Dermis microvascular lymphatic vessel endothelial cell (primary cell): Measurements from ENCODE around the gene XYLT1. TPM values are rescaled to one million over a fixed set of nuclear protein-coding genes. Genes with fewer than 3 reads are reported as not detected.
"Not testable (repeated sequence)": the region's sequence is repeated elsewhere in the genome, so short reads cannot be mapped to it uniquely, and the experiment has no call there.

Experiments
- DNase-seq, 2 donors: peaks; one replicate each; pipeline versions ENCODE4 v3.0.0 to v3.0.0-alpha.2; 2010; ENCODE audit warnings: low read depth in 2 of 2
- total RNA-seq: library from RNA; depleted of rRNA; stranded (reverse); fragments of >200 nt; gene quantifications from 2 replicates; pipeline ENCODE4 v1.2.1, GENCODE V29; 2014

The XYLT1 gene
- total RNA-seq, 1 donor from 2014 or later, result 0.51 TPM

- DNase-seq, result no peak
Measured at GRCh38 chr16:17335826-17336529, 134.8 kb downstream of the XYLT1 start.

DNA sequence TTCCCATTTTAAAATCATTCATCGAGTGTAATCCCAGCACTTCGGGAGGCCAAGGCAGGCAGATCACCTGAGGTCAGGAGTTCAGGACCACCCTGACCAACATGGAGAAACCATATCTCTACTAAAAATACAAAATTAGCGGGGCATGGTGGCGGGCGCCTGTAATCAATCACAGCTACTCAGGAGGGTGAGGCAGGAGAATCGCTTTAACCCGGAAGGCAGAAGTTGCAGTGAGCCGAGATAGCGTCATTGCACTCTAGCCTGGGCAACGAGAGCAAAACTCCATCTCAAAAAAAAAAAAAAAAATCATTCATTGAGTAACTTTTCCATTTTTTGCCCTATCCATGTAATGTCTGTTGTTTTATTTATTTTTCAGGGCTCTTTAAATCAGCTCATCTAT, 135.4 kb downstream of the XYLT1 start:
- DNase-seq, result not testable (repeated sequence)

GRCh38 chr16:17334096-17334495, 136.7 kb downstream of the XYLT1 start:
- DNase-seq, result peak in 1 of 2 donors; percentile 40

GRCh38 chr16:17333229-17333628, 137.5 kb downstream of the XYLT1 start:
- no peak for DNase-seq

- no peak for DNase-seq
Measured at GRCh38 chr16:17331991-17332390, 138.8 kb downstream of the XYLT1 start.

DNA sequence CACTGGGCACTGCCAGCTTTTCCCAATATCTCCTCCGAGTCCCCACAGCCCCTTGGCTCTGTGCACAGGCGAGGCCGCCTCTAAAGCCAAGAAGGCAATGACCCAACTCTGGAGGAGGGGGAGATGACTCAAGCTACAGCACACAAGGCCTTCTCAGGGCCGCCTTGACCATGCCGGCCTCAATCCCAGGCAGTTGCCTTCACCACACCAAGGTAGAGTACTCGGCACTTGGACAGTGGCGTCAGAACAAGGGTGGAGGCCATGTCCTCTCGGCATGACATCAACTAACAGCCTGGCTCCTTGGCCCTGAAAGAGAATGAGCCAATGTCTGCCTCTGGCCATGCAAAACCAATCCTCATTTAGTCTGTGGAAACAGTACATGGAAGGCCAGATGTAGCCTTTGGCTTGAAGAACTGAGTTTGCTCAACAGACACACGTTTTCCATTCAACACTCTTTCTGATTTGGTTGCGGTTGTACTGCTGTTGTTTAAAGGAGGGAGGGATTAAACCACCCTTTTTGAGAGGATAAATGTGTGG, 139.6 kb downstream of the XYLT1 start:
- no peak for DNase-seq

DNA sequence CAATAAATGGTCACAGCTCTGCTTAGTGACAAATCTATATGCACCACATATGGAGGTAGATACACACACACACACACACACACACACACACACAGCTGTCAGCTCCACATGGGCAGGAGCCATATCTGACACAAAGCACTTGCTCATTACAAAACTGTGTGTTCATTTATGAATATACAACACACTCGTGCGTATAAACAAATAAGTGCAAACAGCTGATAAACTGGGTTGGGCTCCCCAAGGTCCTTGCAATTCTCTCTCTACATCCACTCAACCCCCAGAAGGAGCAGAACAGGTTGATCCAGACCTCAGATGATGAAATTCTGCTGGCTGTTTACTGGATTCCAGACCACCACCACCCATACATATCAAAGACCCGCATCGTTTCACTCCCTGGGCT, 140.7 kb downstream of the XYLT1 start:
- no peak for DNase-seq

GRCh38 chr16:17329391-17329790, 141.4 kb downstream of the XYLT1 start:
- DNase-seq, result no peak

DNA sequence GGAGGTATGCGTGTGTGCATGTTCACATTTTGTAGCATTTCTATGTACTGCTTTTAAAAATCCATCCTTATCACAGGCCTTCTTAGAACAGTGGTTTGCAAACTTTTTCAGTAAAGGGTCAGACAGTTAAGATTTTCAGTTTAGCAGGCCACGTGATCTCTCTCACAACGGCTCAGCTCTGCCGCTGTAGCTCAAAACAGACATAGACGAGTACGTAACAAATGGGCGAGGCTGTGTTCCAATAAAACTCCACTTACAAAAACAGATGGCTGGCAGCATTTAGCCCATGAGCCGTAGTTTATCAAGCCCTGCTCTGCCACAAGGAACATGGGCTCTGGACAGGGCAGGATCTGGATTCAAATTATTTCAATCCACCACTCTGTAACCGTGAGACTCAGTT, 141.8 kb downstream of the XYLT1 start:
- no peak for DNase-seq

DNA sequence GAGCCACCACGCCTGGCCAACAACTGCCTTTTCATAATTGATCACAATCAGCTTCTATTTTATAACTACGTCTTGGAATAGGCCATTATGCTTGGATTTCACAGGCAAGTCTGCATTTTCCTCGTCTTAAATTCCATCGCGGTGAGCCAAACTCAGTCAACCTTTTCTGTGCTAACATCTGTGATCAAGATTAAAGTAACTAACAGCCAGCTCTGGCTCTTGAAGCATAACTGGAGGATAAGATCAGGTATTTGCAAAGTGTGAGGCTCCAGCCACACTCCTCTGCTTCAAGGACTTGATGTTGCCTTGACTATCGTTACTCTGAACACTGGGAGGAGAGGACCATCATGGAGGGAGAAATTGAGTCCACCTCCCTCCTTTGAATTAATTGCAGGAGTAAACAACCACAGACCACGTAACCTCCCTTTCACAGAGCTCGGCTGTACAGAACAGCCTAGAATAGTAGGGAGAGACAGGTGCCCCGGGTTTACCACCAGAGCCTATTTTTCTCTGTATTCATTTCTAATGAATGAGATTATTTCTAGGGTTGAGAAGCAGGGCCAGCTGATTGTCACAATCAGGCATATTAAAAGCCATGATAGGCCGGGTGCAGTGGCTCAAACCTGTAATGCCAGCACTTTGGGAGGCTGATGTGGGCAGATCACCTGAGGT, 143.0 kb downstream of the XYLT1 start:
- no peak for DNase-seq

- peak; percentile 12 to 16 for DNase-seq
Measured at GRCh38 chr16:17325476-17326143, 145.2 kb downstream of the XYLT1 start.

DNA sequence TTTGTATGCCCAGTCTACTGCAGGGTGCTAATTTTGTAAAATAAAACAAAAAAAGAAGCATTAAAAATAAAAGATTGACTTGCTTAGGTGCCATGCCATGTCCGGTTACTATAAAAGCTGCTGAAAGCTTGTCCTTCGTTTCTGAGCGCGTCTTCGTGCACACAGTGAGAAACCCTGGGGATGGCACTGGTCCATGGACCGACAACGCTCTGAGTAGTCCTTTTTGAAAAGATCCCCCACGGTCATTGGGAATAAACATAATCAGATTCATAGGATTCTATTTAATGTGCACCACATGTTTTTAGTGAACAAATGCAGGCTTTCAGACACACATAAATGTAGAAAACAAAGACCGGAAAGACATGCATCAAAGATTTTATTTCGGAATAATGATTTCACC, 146.3 kb downstream of the XYLT1 start:
- DNase-seq, result no peak

DNA sequence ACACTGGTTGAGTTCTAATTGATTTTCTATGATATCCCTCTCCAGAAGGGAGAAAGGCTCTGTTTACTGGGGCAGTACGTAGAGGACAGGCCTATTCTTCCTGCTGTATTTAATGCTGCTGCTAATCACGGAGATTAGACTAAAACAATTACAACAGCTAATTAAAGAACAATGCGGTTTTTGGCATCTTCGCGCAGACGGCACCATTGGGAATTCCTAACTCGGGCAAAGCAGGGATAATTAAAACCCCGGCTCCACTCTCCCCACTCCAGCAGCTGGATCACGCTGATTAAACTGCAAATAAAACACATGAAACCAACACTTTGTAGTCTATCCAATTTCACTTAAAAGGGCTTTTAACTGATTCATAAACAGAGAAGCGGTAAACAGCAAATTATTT, 147.6 kb downstream of the XYLT1 start:
- no peak for DNase-seq

DNA sequence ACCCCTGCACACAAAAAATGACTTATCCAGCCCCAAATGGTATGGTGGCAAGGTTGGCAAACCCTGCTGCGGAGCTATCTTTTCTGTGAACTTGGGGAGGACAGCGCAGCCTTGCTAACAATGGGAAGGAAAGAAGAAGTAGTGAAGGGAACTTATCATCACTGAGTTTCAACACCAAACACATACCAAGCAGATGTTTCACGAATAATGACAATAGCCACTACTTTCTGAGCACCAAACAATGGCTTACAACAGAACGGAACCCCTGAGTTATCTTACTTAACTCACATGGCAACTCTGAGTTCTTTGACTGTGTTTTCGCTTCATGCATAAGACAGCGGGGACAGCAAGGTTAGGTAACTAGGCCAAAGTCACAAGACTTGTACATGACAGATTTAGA, 148.9 kb downstream of the XYLT1 start:
- no peak for DNase-seq

DNA sequence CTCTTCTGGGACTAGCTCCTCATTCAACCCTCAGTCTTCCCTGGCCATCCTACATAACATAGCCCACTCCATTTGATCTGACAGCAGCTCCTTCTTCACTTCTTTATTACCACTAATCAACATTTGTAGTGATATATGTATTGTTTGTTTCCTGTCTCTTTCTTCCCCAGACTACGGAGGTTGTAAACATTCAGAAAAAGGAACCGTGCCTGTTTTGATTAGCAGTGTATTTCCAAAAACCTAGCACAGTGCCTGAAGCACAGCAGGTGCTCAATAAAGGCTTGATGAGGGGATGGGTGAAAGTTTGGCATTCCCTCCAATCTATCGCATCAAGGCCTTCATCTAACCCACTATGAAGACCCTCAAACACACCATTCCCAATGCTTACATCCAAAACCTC, 150.8 kb downstream of the XYLT1 start:
- no peak for DNase-seq

- no peak for DNase-seq
Measured at GRCh38 chr16:17318238-17318637, 152.5 kb downstream of the XYLT1 start.

DNA sequence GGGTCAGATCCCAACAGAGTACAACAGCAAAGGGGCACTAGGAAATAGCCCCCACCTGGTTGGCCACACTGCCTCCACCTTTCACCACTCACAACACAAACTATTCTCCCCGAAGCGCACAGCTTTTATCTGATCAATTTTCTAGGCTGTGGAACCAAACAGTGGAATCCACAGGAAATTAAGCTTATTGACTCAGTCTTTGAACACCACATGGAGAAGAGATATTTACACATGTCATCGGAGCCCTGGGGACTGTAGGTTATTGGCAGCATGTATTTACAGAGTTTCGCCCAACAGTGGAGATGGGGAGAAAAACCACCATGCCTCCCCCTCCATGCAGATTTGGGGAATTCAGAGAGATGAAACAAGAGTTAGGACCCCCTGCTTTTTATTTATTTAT, 154.8 kb downstream of the XYLT1 start:
- DNase-seq, result no peak

GRCh38 chr16:17313793-17314547, 156.8 kb downstream of the XYLT1 start:
- DNase-seq, result no peak

GRCh38 chr16:17313085-17313611, 157.6 kb downstream of the XYLT1 start:
- no peak for DNase-seq

GRCh38 chr16:17312094-17312710, 158.6 kb downstream of the XYLT1 start:
- no peak for DNase-seq
